ENCODE results near the gene UBE2Z. TPM values are rescaled to one million over a fixed set of nuclear protein-coding genes. Genes with fewer than 3 reads are reported as not detected.

The UBE2Z gene
- polyA plus RNA-seq, 3 donors = 35.8 to 44.7 (median 40.0) TPM

DNA sequence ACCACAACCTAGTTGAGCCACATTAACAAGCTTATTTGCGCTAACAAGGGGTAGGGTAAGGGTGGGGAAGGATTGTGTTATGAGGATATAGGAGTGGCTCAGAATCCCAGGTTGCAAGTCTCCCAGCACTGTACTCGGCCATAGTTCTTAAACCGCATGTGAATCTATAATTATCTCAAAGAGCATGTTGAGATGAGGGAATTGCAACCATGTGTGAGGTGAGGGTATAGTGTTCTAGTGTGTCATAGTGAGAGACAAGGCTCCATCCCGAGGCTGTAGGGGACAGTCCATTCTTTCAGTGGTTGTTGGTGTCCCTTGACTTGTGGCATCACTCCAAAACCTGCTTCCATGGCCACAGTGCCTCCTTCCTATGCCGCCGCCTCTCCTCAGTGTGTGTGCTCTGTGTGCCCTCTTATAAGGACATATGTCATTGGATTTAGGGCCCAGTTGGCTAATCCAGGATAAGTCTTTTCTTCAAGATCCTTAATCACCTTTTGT lies 38.3 kb upstream of the UBE2Z start:
- Histone ChIP-seq H3K27me3 (ENCODE audit: control insufficient read depth in 2 of 2, insufficient read depth in 2 of 2, low read length in 2 of 2) (no peaks in the 10 kb centered on the region), H2AFZ (ENCODE audit: insufficient read depth, low read depth, low read length, poor library complexity, severe bottlenecking) (no peak overlapping the region), H3K4me3 (replicated peaks in 1 of 3; ENCODE audit: low read depth in 2 of 3, low read length in 3 of 3) (no peak overlapping the region), H3K9ac (ENCODE audit: insufficient read depth, low read length, poor library complexity, severe bottlenecking) (no peak overlapping the region), H3K36me3 (replicated peaks in 1 of 2; ENCODE audit: control insufficient read depth in 1 of 2, insufficient read depth in 2 of 2, low read length in 2 of 2) (peaks cover 11 to 16% of the 10 kb centered on the region in 2 donors), H3K27ac (ENCODE audit: low read depth in 1 of 2, low read length in 2 of 2) (no peak overlapping the region), H3K79me2 (ENCODE audit: insufficient read depth, low read length) (no peaks in the 10 kb centered on the region), H4K20me1 (ENCODE audit: insufficient read depth, low read length) (no peaks in the 10 kb centered on the region), H3K4me2 (replicated peaks; ENCODE audit: extremely low read depth, low read length, poor library complexity, severe bottlenecking) (no peak overlapping the region), H3K9me3 (replicated peaks in 1 of 2; ENCODE audit: control insufficient read depth in 1 of 2, insufficient read depth in 1 of 2, low read length in 2 of 2) (no peaks in the 10 kb centered on the region), H3K4me1 (ENCODE audit: control insufficient read depth in 1 of 2, insufficient read depth in 2 of 2, low read length in 2 of 2) (no peaks in the 10 kb centered on the region)
- H3K4me1 Mint-ChIP-seq = no peaks in the 10 kb centered on the region
- peaks cover 2 to 15% (median 4%) of the 10 kb centered on the region in 3 donors for H3K27me3 Mint-ChIP-seq (ENCODE audit: low read depth in 3 of 3)
- no peak for DNase-seq
- H3K9me3 Mint-ChIP-seq = no peaks in the 10 kb centered on the region
- 100% methylated on average over 2 of the region's 6 CpGs for WGBS (ENCODE audit: insufficient coverage)
- TF ChIP-seq, protein P1, sequence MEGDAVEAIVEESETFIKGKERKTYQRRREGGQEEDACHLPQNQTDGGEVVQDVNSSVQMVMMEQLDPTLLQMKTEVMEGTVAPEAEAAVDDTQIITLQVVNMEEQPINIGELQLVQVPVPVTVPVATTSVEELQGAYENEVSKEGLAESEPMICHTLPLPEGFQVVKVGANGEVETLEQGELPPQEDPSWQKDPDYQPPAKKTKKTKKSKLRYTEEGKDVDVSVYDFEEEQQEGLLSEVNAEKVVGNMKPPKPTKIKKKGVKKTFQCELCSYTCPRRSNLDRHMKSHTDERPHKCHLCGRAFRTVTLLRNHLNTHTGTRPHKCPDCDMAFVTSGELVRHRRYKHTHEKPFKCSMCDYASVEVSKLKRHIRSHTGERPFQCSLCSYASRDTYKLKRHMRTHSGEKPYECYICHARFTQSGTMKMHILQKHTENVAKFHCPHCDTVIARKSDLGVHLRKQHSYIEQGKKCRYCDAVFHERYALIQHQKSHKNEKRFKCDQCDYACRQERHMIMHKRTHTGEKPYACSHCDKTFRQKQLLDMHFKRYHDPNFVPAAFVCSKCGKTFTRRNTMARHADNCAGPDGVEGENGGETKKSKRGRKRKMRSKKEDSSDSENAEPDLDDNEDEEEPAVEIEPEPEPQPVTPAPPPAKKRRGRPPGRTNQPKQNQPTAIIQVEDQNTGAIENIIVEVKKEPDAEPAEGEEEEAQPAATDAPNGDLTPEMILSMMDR (IDR thresholded peaks at IDR 0.05) = no peak
- no peak overlapping the region for H3K27ac Mint-ChIP-seq
- H3K36me3 Mint-ChIP-seq = peaks cover 12 to 16% of the 10 kb centered on the region in 2 donors
- intact Hi-C loops (cut with micrococcal nuclease) = loop anchor here in 1 of 2 donors (10.0 kb wide), 1 partner anchor 155 kb away; no protein-coding TSS in a partner anchor
- H3K4me3 Mint-ChIP-seq = peak overlapping the region in 1 of 2 donors; percentile 15

DNA sequence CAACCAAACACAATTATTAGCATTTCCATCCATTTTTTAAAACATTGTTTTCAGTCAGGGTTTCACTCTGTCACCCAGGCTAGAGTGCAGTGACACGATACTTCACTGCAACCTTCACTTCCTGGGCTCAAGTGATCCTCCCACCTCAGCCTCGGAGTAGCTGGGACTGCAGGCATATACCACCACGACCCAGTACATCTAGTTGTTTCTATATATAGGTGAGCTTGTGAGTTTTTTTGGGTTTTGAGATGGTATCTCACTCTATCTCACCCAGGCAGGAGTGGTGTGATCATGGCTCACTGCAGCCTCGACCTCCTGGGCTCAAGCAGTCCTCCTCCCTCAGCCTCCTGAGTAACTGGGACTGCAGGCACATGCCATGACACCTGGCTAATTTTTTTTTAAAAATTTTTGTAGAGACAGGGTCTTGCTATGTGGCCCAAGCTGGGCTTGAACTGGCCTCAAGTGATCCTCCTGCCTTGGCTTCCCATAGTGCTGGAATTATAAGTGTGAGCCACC lies 37.1 kb upstream of the UBE2Z start:
- Mint-ChIP-seq H3K4me3 (no peak overlapping the region), H3K4me1 (no peaks in the 10 kb centered on the region), H3K9me3 (no peaks in the 10 kb centered on the region), H3K36me3 (peaks cover 4% of the 10 kb centered on the region in 2 donors), H3K27me3 (ENCODE audit: low read depth in 3 of 3) (peaks cover 5 to 20% (median 5%) of the 10 kb centered on the region in 3 donors), H3K27ac (no peak overlapping the region)
- Histone ChIP-seq H3K27me3 (ENCODE audit: control insufficient read depth in 2 of 2, insufficient read depth in 2 of 2, low read length in 2 of 2) (no peaks in the 10 kb centered on the region), H3K79me2 (ENCODE audit: insufficient read depth, low read length) (no peaks in the 10 kb centered on the region), H3K4me1 (ENCODE audit: control insufficient read depth in 1 of 2, insufficient read depth in 2 of 2, low read length in 2 of 2) (no peaks in the 10 kb centered on the region), H3K4me2 (replicated peaks; ENCODE audit: extremely low read depth, low read length, poor library complexity, severe bottlenecking) (no peak overlapping the region), H3K27ac (ENCODE audit: low read depth in 1 of 2, low read length in 2 of 2) (no peak overlapping the region), H3K9ac (ENCODE audit: insufficient read depth, low read length, poor library complexity, severe bottlenecking) (no peak overlapping the region), H3K9me3 (replicated peaks in 1 of 2; ENCODE audit: control insufficient read depth in 1 of 2, insufficient read depth in 1 of 2, low read length in 2 of 2) (no peaks in the 10 kb centered on the region), H4K20me1 (ENCODE audit: insufficient read depth, low read length) (no peaks in the 10 kb centered on the region), H3K4me3 (replicated peaks in 1 of 3; ENCODE audit: low read depth in 2 of 3, low read length in 3 of 3) (no peak overlapping the region), H2AFZ (ENCODE audit: insufficient read depth, low read depth, low read length, poor library complexity, severe bottlenecking) (no peak overlapping the region), H3K36me3 (replicated peaks in 1 of 2; ENCODE audit: control insufficient read depth in 1 of 2, insufficient read depth in 2 of 2, low read length in 2 of 2) (peaks cover 2 to 4% of the 10 kb centered on the region in 2 donors)
- WGBS (ENCODE audit: insufficient coverage) = 80% methylated on average over 1 of the region's 4 CpGs
- DNase-seq = no peak
- intact Hi-C loops (cut with micrococcal nuclease) = loop anchor here in 1 of 2 donors (10.0 kb wide), 1 partner anchor 154 kb away; no protein-coding TSS in a partner anchor
- TF ChIP-seq, protein P1 (IDR thresholded peaks at IDR 0.05) = no peak

All from CD14-positive monocyte (primary cell).